Measurements from ENCODE around the gene REXO1.

DNA sequence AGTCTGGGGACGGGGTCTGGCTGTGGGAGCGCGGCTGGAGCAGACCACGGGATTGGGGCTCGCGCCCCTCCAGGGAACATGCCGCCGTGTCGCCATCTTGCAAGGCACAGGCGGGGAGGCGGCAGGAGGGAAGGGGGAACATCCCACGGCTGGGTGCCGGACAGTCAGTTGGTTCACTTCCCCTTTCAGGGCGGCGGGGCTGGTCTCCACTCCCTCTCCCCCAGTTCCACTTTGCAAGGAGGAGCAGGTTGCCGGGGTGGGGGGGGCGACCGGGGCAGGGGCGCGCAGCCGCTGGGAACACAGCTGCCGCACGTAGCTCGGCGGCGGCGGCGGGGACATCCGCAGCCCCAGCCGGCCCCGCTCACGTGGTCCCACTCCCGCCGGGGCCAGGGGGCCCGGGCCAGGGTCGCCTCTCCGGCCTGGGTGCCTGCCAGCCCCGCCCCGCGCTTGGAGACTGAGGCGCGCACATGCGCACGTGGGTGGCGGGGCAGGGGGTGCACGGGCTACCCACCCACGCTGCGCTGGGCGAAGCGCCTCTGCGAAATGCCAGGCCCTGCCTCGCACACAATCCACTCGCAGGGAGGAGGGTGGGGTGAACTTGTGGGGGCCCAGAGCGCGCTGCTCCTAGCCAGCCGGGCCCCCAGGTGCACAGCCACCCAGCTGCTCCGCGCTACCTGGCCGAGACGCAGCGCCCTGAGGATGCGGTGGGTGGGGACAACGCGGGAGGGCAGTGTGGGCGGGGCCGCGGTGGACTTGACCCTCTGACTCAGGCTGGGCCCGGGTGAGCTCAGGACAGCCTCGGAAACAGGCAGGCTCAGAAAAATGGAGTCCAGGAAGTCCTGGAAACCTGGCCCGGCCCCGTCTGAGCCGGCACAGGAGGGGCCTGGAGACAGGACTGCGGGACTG lies 8.7 kb upstream of the REXO1 start:
- TF ChIP-seq POLR2A (IDR thresholded peaks at IDR 0.05; ENCODE audit: low read depth, low read length) (no peak), TAF1 (IDR thresholded peaks at IDR 0.05; ENCODE audit: low read depth, low read length) (0 out of 2 replicates have a peak, but pooled peaks have one; percentile 20), POLR2AphosphoS5 (IDR thresholded peaks at IDR 0.05; ENCODE audit: low read depth, low read length) (no peak), POU2F2 (IDR thresholded peaks at IDR 0.05; ENCODE audit: low read depth, low read length) (no peak), PAX5 (IDR thresholded peaks at IDR 0.05; ENCODE audit: insufficient read depth, low read length, severe bottlenecking) (no peak), SPI1 (IDR thresholded peaks at IDR 0.05; ENCODE audit: low read depth, low read length) (peak; percentile 92)

Data from GM12891 (cell line).